ENCODE data around the gene SIGLECL1. TPM values are rescaled to one million over a fixed set of nuclear protein-coding genes. Genes with fewer than 3 reads are reported as not detected.
A peak's percentile ranks its signal among the peaks of the same experiment; 100 is the strongest.
"Not testable (repeated sequence)": the region's sequence is repeated elsewhere in the genome, so short reads cannot be mapped to it uniquely, and the experiment has no call there.

SIGLECL1 gene
- total RNA-seq, 1 experiment from 2014 or later = not detected

DNA sequence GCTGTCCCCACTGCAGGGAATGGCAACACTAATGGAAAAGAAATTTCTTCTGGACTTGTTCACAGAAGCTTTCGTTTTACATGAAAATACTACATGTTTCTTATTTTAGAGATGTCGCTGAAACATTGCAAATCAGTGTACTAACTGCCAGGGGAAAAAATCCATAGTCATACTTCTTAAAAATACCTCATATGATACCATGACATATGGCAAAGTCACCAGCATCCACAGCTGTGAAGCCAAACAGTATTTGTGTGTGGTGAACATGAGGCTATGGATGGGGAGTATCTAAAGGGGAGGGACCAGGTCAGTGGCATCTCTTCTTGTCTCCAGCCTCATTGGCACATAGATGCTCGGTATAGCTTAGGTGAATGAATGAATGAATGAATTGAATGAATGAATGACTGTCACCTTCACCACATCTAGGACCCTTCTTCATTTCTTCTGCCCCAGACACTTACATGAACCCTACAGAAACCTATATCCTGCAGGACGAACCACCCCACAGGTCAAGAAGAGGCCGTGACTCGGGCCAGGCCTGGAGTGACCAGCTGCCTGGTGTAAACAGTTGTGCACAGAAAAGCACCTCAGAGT, 40.6 kb upstream of the SIGLECL1 start:
- Mint-ChIP-seq H3K36me3 (ENCODE audit: insufficient read depth in 1 of 3, low read depth in 3 of 3) (peaks cover 0 to under 1% (median 0%) of the 10 kb centered on the region in 3 experiments; a peak in 2 of 7 replicates), H3K27ac (no peak overlapping the region), H3K9me3 (peaks cover 9 to 87% of the 10 kb centered on the region in 2 experiments; a peak in 4 of 5 replicates), H3K4me3 (no peak overlapping the region), H3K4me1 (no peaks in the 10 kb centered on the region), H3K27me3 (ENCODE audit: low read depth) (peaks cover 16% of the 10 kb centered on the region)
- Histone ChIP-seq H4K91ac (ENCODE audit: insufficient read length, low read depth, low read length) (no peak overlapping the region), H3T11ph (ENCODE audit: low read length) (no peak overlapping the region), H3K79me1 (ENCODE audit: insufficient read depth, low read depth, low read length, poor library complexity, severe bottlenecking) (no peaks in the 10 kb centered on the region), H3K27me3 (ENCODE audit: insufficient read depth, low read length) (no peaks in the 10 kb centered on the region), H3K79me2 (ENCODE audit: insufficient read depth, low read length) (no peaks in the 10 kb centered on the region), H3K4ac (ENCODE audit: low read depth, low read length) (no peak overlapping the region), H2BK5ac (ENCODE audit: insufficient read length, low read length) (no peak overlapping the region), H2AK5ac (ENCODE audit: insufficient read length, low read length) (no peak overlapping the region), H2BK12ac (ENCODE audit: insufficient read length, low read depth, low read length) (no peak overlapping the region), H4K20me1 (ENCODE audit: control insufficient read depth, insufficient read depth, insufficient read length) (no peaks in the 10 kb centered on the region), H2AFZ (ENCODE audit: low read length) (no peak overlapping the region), H3K23ac (ENCODE audit: insufficient read length, low read depth, low read length) (no peak overlapping the region), H3K27ac (ENCODE audit: insufficient read length, low read depth, low read length) (no peak overlapping the region), H3K4me2 (ENCODE audit: insufficient read depth, insufficient read length, low read length) (no peak overlapping the region), H4K8ac (replicated peaks; ENCODE audit: insufficient read length, low read depth, low read length) (no peak overlapping the region), H3K23me2 (ENCODE audit: insufficient read length, low read depth, low read length, poor library complexity, severe bottlenecking) (peaks cover 7% of the 10 kb centered on the region), H3K18ac (ENCODE audit: insufficient read length, low read depth, low read length) (no peak overlapping the region), H3K9me3 (ENCODE audit: control insufficient read depth, low read depth, low read length) (no peaks in the 10 kb centered on the region), H2BK120ac (ENCODE audit: low read depth, low read length, poor library complexity, severe bottlenecking) (no peak overlapping the region), H3K14ac (ENCODE audit: insufficient read depth, low read length) (no peak overlapping the region), H3K4me1 (ENCODE audit: insufficient read depth, low read length) (no peaks in the 10 kb centered on the region; the same call in 1 of the 2 replicates), H3K9ac (ENCODE audit: extremely low read depth, insufficient read length, low read length) (no peak overlapping the region), H4K5ac (ENCODE audit: insufficient read length, low read depth, low read length) (no peak overlapping the region), H2BK15ac (ENCODE audit: low read depth, low read length) (no peak overlapping the region), H3K56ac (ENCODE audit: insufficient read length, low read depth, low read length) (no peak overlapping the region), H2BK20ac (ENCODE audit: low read depth, low read length, poor library complexity, severe bottlenecking) (no peak overlapping the region)
- no peak for DNase-seq
- WGBS (ENCODE audit: extremely low coverage, insufficient read length, low lambda C conversion rate) = no CpG with 5 or more reads among the region's 6 CpGs
- no peak for TF ChIP-seq CTCF (conservative IDR thresholded peaks at IDR 0.05)

- DNase-seq = peak; percentile 46
- not testable (repeated sequence) for H3K27me3 ChIP-seq (ENCODE audit: insufficient read depth, low read length); H3K18ac ChIP-seq (ENCODE audit: insufficient read length, low read depth, low read length); H4K20me1 ChIP-seq (ENCODE audit: control insufficient read depth, insufficient read depth, insufficient read length); H4K5ac ChIP-seq (ENCODE audit: insufficient read length, low read depth, low read length); H3K23ac ChIP-seq (ENCODE audit: insufficient read length, low read depth, low read length); H3K4ac ChIP-seq (ENCODE audit: low read depth, low read length); H3K56ac ChIP-seq (ENCODE audit: insufficient read length, low read depth, low read length); H2AFZ ChIP-seq (ENCODE audit: low read length); H3K23me2 ChIP-seq (ENCODE audit: insufficient read length, low read depth, low read length, poor library complexity, severe bottlenecking); H3K79me2 ChIP-seq (ENCODE audit: insufficient read depth, low read length); H3K4me1 Mint-ChIP-seq; H3K27ac ChIP-seq (ENCODE audit: insufficient read length, low read depth, low read length); H3T11ph ChIP-seq (ENCODE audit: low read length); H2BK15ac ChIP-seq (ENCODE audit: low read depth, low read length); H3K9me3 ChIP-seq (ENCODE audit: control insufficient read depth, low read depth, low read length); H4K91ac ChIP-seq (ENCODE audit: insufficient read length, low read depth, low read length); H3K4me2 ChIP-seq (ENCODE audit: insufficient read depth, insufficient read length, low read length); H2BK12ac ChIP-seq (ENCODE audit: insufficient read length, low read depth, low read length); H3K36me3 Mint-ChIP-seq (ENCODE audit: insufficient read depth in 1 of 3, low read depth in 3 of 3); H2AK5ac ChIP-seq (ENCODE audit: insufficient read length, low read length); H3K4me3 Mint-ChIP-seq; H3K9ac ChIP-seq (ENCODE audit: extremely low read depth, insufficient read length, low read length); H3K27ac Mint-ChIP-seq; H2BK5ac ChIP-seq (ENCODE audit: insufficient read length, low read length); H2BK120ac ChIP-seq (ENCODE audit: low read depth, low read length, poor library complexity, severe bottlenecking); H2BK20ac ChIP-seq (ENCODE audit: low read depth, low read length, poor library complexity, severe bottlenecking); H4K8ac ChIP-seq (replicated peaks; ENCODE audit: insufficient read length, low read depth, low read length); H3K4me1 ChIP-seq (ENCODE audit: insufficient read depth, low read length); H3K79me1 ChIP-seq (ENCODE audit: insufficient read depth, low read depth, low read length, poor library complexity, severe bottlenecking)
- 0 out of 2 replicates have a peak overlapping the region, but pooled peaks have one; percentile 10 for H3K14ac ChIP-seq (ENCODE audit: insufficient read depth, low read length)
- WGBS (ENCODE audit: extremely low coverage, insufficient read length, low lambda C conversion rate) = no CpG with 5 or more reads among the region's 13 CpGs
- peaks cover 15 to 87% of the 10 kb centered on the region in 2 experiments for H3K9me3 Mint-ChIP-seq
- H3K27me3 Mint-ChIP-seq (ENCODE audit: low read depth) = peaks cover 13% of the 10 kb centered on the region
These were observed 40.0 kb upstream of the SIGLECL1 start for GRCh38 chr19:51210874-51211361.

Data from H9 (cell line).